Subcutaneous adipose tissue (tissue), 4 donors: ENCODE measurements around the gene ANTXR1. TPM values are rescaled to one million over a fixed set of nuclear protein-coding genes. Genes with fewer than 3 reads are reported as not detected.

Experiments
- CTCF ChIP-seq: fragments of 450-650 bp; IDR thresholded peaks from one replicate; pipeline ENCODE4 v1.5.1; 2016; ENCODE audit warnings: low read depth, mild to moderate bottlenecking, control low read depth, antibody characterized with exemption, moderate library complexity
- total RNA-seq, 4 donors: library from RNA; depleted of rRNA; stranded (reverse); fragments of >200 nt; gene quantifications; one replicate each; pipeline ENCODE4 v1.1.0, GENCODE V29; 2016

The ANTXR1 gene
- total RNA-seq, 4 donors from 2014 or later = 45.4 to 88.7 (median 67.0) TPM

DNA sequence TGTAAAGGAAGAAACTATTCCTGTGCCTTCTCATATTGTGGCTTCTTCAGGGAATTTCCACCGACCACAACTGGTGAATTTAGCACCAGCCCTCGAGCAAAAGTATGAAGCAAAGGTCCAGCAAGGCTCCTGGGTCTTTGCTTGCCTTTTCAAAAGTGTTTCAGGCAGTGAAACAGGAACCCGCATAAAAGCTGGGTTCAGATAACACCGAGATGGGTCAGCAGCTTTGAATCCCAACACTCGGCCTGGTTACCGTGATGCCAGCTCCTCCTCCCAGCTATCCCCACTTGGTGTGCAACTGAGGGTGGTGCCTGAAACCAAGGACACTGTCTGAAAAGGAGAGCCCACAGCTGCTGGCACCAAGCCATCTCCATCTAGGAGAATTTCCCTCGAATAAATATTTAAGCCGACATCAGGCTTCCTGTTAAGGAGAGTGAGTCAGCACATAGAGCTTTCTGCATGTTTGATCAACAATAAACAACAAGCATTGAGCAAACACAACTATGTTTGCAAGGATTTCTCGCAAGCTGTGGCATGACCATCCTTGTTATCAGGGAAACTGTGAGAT lies 69.5 kb downstream of the ANTXR1 start:
- TF ChIP-seq CTCF = no peak

- TF ChIP-seq CTCF = no peak
Measured at GRCh38 chr2:69083235-69083748, 70.3 kb downstream of the ANTXR1 start.

DNA sequence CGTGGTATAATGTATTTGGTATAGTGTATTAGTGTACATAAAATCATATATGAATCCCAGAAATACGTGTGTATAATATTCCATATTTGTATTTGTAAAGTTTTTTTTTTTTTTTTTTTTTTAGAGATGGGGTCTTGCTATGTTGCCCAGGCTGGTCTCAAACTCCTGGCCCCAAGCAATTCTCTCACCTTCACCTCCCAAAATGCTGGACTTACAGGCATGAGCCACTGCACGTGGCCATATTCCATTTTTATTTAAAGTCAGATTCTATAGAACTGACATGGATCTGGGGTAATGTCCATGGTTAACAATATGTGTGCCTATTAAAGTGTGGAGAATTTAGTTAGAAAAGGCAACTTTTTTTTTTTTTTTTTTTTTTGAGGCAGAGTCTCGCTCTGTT lies 71.5 kb downstream of the ANTXR1 start:
- TF ChIP-seq CTCF = no peak

GRCh38 chr2:69086466-69086865 lies 73.5 kb downstream of the ANTXR1 start:
- no peak for TF ChIP-seq CTCF

DNA sequence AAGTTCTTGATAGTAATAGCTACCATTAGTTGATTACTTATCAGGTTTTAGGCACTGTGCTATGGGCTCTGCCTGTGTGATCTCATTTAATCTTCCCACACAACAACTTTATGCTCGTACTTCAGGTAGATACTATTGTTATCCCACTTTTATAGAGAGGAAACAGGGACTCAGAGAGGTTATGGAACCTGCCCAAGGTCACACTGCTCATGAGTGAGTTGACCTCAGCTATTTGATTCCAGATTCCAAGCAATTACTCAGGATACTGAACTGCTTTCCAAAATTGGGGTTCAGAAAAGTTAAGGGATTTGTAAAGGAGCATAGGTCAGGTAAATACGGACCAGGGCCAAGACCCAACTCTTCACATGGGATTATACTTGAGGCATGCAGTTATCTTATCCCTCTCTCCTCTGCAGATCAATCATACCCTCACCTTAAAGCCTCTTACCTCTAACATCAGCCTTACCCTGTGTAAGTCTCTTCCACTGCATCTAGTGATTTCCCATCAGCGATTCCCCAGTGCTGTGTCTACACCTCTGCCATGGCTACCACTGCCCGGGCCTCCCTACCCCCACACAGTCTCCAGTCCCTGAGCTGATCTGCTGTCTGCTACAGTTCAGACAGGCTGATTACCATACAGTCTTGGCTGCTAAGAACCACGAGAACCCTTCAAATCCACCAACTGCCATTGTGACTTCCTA lies 74.4 kb downstream of the ANTXR1 start:
- TF ChIP-seq CTCF = no peak

GRCh38 chr2:69087912-69088240 lies 74.9 kb downstream of the ANTXR1 start:
- no peak for TF ChIP-seq CTCF

GRCh38 chr2:69088466-69088865 lies 75.5 kb downstream of the ANTXR1 start:
- TF ChIP-seq CTCF = no peak
